ENCODE results near the gene CCDC188.

CCDC188 gene

GRCh38 chr22:20179455-20180244 lies 28.8 kb upstream of the CCDC188 start:
- no peak overlapping the region for H3K27ac ChIP-seq
- DNase-seq (ENCODE audit: low spot score) = no peak
- no peak overlapping the region for H3K4me3 ChIP-seq
- no peak for TF ChIP-seq CTCF (IDR thresholded peaks at IDR 0.05)

GRCh38 chr22:20178915-20179227 lies 28.0 kb upstream of the CCDC188 start:
- Histone ChIP-seq H3K4me3 (no peak overlapping the region), H3K27ac (no peak overlapping the region)
- no peak for DNase-seq (ENCODE audit: low spot score)
- TF ChIP-seq CTCF (IDR thresholded peaks at IDR 0.05) = no peak

GRCh38 chr22:20178075-20178914 lies 27.4 kb upstream of the CCDC188 start:
- Histone ChIP-seq H3K27ac (no peak overlapping the region), H3K4me3 (no peak overlapping the region)
- no peak for TF ChIP-seq CTCF (IDR thresholded peaks at IDR 0.05)
- no peak for DNase-seq (ENCODE audit: low spot score)

GRCh38 chr22:20177217-20177911 lies 26.5 kb upstream of the CCDC188 start:
- DNase-seq (ENCODE audit: low spot score) = no peak
- TF ChIP-seq CTCF (IDR thresholded peaks at IDR 0.05) = no peak
- no peak overlapping the region for H3K27ac ChIP-seq
- no peak overlapping the region for H3K4me3 ChIP-seq

GRCh38 chr22:20176421-20177085 lies 25.7 kb upstream of the CCDC188 start:
- Histone ChIP-seq H3K27ac (no peak overlapping the region), H3K4me3 (no peak overlapping the region)
- no peak for DNase-seq (ENCODE audit: low spot score)
- no peak for TF ChIP-seq CTCF (IDR thresholded peaks at IDR 0.05)

- TF ChIP-seq CTCF (IDR thresholded peaks at IDR 0.05) = no peak
- DNase-seq (ENCODE audit: low spot score) = no peak
- Histone ChIP-seq H3K4me3 (no peak overlapping the region), H3K27ac (no peak overlapping the region)
Observed at GRCh38 chr22:20175597-20175900, 24.7 kb upstream of the CCDC188 start.
